K562 (cell line): Measurements from ENCODE around the gene LONP1. TPM values are rescaled to one million over a fixed set of nuclear protein-coding genes. Genes with fewer than 3 reads are reported as not detected.

ENCODE experiments used
- CHD2 ChIP-seq: IDR thresholded peaks from 2 replicates; pipeline ENCODE4 v1.6.1; 2011; ENCODE audit warnings: low read depth, low read length
- EP300 ChIP-seq: IDR thresholded peaks from 2 replicates; pipeline ENCODE4 v1.6.1; 2012; ENCODE audit warnings: low read length, improper control_type of control experiment
- ETS2 ChIP-seq: IDR thresholded peaks from 2 replicates; pipeline ENCODE4 v1.6.1; 2016; ENCODE audit warnings: borderline replicate concordance, missing genetic modification characterization, mild to moderate bottlenecking, moderate library complexity, missing compliant biosample characterization; ENCODE audit not compliant: poor library complexity, severe bottlenecking
- FOXK2 ChIP-seq, 2 experiments: fragments of 450-650 bp; IDR thresholded peaks in 1 of 2; conservative IDR thresholded peaks in 1 of 2; 2 replicates each; pipeline ENCODE4 v1.6.1; 2016; ENCODE audit warnings: low read depth in 2 of 2, mild to moderate bottlenecking in 1 of 2
- KDM4B ChIP-seq, 2 experiments: fragments of 450-650 bp in 1 of 2; sonication (generic) in 1 of 2; IDR thresholded peaks; 2 replicates each; pipeline ENCODE4 v1.6.1; 2016 to 2017; ENCODE audit warnings: borderline replicate concordance in 2 of 2, antibody characterized with exemption in 1 of 2, low read depth in 1 of 2, mild to moderate bottlenecking in 1 of 2
- MAFG ChIP-seq: fragments of 450-650 bp; conservative IDR thresholded peaks from 2 replicates; pipeline ENCODE4 v1.6.1; 2016; ENCODE audit warnings: missing genetic modification characterization, missing compliant biosample characterization
- MAZ ChIP-seq, 2 experiments: fragments of 450-650 bp in 1 of 2; sonication (generic) in 1 of 2; formaldehyde crosslinking; IDR thresholded peaks in 1 of 2; conservative IDR thresholded peaks in 1 of 2; 2 replicates each; pipeline versions ENCODE4 v1.4.0 to v1.5.0; 2020; ENCODE audit warnings: mild to moderate bottlenecking in 1 of 2, missing genetic modification reagents in 1 of 2
- NUFIP1 ChIP-seq: fragments of 450-650 bp; IDR thresholded peaks from 2 replicates; pipeline ENCODE4 v1.6.1; 2018; ENCODE audit not compliant: partially characterized antibody
- POLR2H ChIP-seq: IDR thresholded peaks from 2 replicates; pipeline ENCODE4 v1.6.1; 2016; ENCODE audit warnings: missing genetic modification characterization, low read depth, mild to moderate bottlenecking, control low read depth, missing compliant biosample characterization, moderate library complexity
- ZNF384 ChIP-seq: IDR thresholded peaks from 2 replicates; pipeline ENCODE4 v1.6.1; 2012; ENCODE audit warnings: low read depth, low read length, improper control_type of control experiment
- ZNF766 ChIP-seq: fragments of 200-800 bp; sonication (Bioruptor generic); conservative IDR thresholded peaks from 2 replicates; pipeline ENCODE4 v1.6.1; 2016; ENCODE audit warnings: missing genetic modification characterization, missing compliant biosample characterization
- polyA plus RNA-seq, 8 experiments: library from polyadenylated mRNA; depleted of rRNA in 4 of 8; stranded (reverse) in 5 of 8; unstranded in 3 of 8; fragments of >200 nt; fragmentation: Nextera tagmentation in 2 of 8; fragmentation: Illumina TruSeq in 1 of 8; extraction: Ambion mirVana in 2 of 8; extraction: Trizol in 1 of 8; gene quantifications; 2 replicates each; pipeline versions ENCODE4 v1.2.1 to v1.2.3, GENCODE V29; 2011 to 2014; ENCODE audit warnings: inconsistent platforms in 1 of 8, missing spikeins in 1 of 8
- total RNA-seq, 7 experiments: library from RNA; depleted of rRNA in 6 of 7; stranded (reverse); fragments of >200 nt in 6 of 7; fragmentation: Illumina TruSeq in 2 of 7; extraction: Trizol in 2 of 7; gene quantifications; 2 replicates each; pipeline versions ENCODE4 v1.2.1 to v1.2.3, GENCODE V29; 2011 to 2021; ENCODE audit warnings: low replicate concordance in 1 of 7
- TF ChIP-seq, protein P1 (sequence below): fragments of 250-450 bp; sonication (Bioruptor Pico); IDR thresholded peaks from 2 replicates; pipeline ENCODE4 v1.4.0; 2020
- TF ChIP-seq, protein P2 (sequence below): fragments of 200-800 bp; sonication (Bioruptor generic); IDR thresholded peaks from 2 replicates; pipeline ENCODE4 v1.6.1; 2017; ENCODE audit warnings: missing genetic modification characterization, missing compliant biosample characterization
- TF ChIP-seq, protein P3 (sequence below), 2 experiments: fragments of 450-650 bp; formaldehyde crosslinking in 1 of 2; IDR thresholded peaks; 2 replicates each; pipeline versions ENCODE4 v1.4.0 to v1.6.1; 2014 to 2020; ENCODE audit warnings: mild to moderate bottlenecking in 2 of 2, borderline replicate concordance in 1 of 2, low read depth in 1 of 2

LONP1 gene
- total and polyA plus RNA-seq, 9 of the 15 experiments (the other 6 are each of a cell fraction or from before 2014, with no cell fraction given): 1.1 to 238 (median 84.5) TPM

DNA sequence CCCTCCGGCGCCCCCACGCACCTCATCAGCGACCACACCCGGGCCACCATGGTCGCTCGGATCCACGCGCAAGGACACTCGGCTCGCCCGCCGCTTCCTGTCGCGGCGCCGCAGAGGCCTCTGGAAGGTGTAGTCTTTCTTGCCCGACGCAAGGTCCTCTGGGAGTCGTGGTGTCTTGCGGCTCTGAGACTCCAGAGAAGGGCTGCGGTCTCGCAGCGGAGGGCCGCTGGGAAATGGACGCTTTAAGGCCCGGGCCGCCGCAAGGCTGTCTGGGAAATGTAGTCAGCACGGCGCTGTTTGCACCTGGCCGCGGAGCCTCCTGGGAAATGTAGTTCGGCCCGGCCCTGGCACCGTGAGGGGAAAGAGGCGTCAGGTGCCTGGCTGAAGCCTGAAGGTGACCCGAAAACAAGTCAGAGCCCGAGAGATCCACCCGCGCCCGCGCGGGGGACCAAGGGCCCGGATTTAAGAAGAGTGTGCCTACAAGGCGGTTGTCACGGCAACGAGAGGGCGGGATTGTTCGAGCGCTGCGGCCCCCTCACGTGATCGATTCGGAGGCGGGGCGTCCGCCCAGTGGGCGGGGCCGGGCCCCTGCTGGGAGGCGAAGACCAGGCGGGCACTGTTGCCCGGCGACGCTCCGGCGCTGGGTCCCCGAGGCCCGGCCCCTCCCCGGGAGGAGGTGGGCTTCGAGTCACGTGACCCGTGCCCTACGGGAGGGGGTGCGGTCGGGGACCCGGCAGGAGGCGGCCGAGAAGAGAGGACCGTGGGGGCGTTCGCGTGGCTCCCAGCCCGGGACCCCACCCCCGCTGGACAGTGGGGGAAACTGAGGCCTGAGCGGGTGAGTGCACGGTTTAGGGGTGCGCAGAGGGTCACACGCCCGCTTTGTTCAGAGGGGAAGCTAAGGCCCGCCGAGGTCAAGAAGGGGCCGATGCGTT lies 39.2 kb downstream of the LONP1 start, which contains the start of the genes HSD11B1L and MICOS13 (continued):
- TF ChIP-seq, protein P1, sequence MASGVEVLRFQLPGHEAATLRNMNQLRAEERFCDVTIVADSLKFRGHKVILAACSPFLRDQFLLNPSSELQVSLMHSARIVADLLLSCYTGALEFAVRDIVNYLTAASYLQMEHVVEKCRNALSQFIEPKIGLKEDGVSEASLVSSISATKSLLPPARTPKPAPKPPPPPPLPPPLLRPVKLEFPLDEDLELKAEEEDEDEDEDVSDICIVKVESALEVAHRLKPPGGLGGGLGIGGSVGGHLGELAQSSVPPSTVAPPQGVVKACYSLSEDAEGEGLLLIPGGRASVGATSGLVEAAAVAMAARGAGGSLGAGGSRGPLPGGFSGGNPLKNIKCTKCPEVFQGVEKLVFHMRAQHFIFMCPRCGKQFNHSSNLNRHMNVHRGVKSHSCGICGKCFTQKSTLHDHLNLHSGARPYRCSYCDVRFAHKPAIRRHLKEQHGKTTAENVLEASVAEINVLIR (CRISPR knock-in tag): peak; percentile 64
- no peak for TF ChIP-seq POLR2H (tag)
- TF ChIP-seq MAZ (CRISPR knock-in tag; conservative IDR thresholded peaks at IDR 0.05 in 1 of 2, IDR thresholded peaks at IDR 0.05 in 1 of 2): peak in 1 of 2 experiments; percentile 54; a peak in 2 of 4 replicates
- TF ChIP-seq ETS2 (tag): peak; percentile 53
- TF ChIP-seq CHD2: peak; percentile 59; the same call in 1 of the 2 replicates
- no peak for TF ChIP-seq MAFG
- peak; percentile 94 for TF ChIP-seq ZNF766 (CRISPR knock-in tag)
- TF ChIP-seq, protein P2, sequence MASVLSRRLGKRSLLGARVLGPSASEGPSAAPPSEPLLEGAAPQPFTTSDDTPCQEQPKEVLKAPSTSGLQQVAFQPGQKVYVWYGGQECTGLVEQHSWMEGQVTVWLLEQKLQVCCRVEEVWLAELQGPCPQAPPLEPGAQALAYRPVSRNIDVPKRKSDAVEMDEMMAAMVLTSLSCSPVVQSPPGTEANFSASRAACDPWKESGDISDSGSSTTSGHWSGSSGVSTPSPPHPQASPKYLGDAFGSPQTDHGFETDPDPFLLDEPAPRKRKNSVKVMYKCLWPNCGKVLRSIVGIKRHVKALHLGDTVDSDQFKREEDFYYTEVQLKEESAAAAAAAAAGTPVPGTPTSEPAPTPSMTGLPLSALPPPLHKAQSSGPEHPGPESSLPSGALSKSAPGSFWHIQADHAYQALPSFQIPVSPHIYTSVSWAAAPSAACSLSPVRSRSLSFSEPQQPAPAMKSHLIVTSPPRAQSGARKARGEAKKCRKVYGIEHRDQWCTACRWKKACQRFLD (CRISPR knock-in tag): peak; percentile 93
- no peak for TF ChIP-seq NUFIP1
- peak in 1 of 2 experiments; percentile 33; a peak in 2 of 4 replicates for TF ChIP-seq FOXK2 (conservative IDR thresholded peaks at IDR 0.05 in 1 of 2, IDR thresholded peaks at IDR 0.05 in 1 of 2; ENCODE audit: low read depth in 2 of 2)
- 0 out of 4 replicates have a peak, but pooled peaks of 1 of the 2 experiments have one; percentile 64 for TF ChIP-seq KDM4B (IDR thresholded peaks at IDR 0.05; ENCODE audit: borderline replicate concordance in 2 of 2, low read depth in 1 of 2)
- TF ChIP-seq EP300: peak; percentile 43; the same call in 1 of the 2 replicates
- TF ChIP-seq ZNF384: 0 out of 2 replicates have a peak, but pooled peaks have one; percentile 38
- TF ChIP-seq, protein P3, sequence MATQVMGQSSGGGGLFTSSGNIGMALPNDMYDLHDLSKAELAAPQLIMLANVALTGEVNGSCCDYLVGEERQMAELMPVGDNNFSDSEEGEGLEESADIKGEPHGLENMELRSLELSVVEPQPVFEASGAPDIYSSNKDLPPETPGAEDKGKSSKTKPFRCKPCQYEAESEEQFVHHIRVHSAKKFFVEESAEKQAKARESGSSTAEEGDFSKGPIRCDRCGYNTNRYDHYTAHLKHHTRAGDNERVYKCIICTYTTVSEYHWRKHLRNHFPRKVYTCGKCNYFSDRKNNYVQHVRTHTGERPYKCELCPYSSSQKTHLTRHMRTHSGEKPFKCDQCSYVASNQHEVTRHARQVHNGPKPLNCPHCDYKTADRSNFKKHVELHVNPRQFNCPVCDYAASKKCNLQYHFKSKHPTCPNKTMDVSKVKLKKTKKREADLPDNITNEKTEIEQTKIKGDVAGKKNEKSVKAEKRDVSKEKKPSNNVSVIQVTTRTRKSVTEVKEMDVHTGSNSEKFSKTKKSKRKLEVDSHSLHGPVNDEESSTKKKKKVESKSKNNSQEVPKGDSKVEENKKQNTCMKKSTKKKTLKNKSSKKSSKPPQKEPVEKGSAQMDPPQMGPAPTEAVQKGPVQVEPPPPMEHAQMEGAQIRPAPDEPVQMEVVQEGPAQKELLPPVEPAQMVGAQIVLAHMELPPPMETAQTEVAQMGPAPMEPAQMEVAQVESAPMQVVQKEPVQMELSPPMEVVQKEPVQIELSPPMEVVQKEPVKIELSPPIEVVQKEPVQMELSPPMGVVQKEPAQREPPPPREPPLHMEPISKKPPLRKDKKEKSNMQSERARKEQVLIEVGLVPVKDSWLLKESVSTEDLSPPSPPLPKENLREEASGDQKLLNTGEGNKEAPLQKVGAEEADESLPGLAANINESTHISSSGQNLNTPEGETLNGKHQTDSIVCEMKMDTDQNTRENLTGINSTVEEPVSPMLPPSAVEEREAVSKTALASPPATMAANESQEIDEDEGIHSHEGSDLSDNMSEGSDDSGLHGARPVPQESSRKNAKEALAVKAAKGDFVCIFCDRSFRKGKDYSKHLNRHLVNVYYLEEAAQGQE (IDR thresholded peaks at IDR 0.05; ENCODE audit: borderline replicate concordance): peak; percentile 89
- TF ChIP-seq, protein P3 (CRISPR knock-in tag; IDR thresholded peaks at IDR 0.05; ENCODE audit: low read depth): peak; percentile 68; the same call in 1 of the 2 replicates
